ENCODE data around the gene CYSRT1.

The CYSRT1 gene, protein sequence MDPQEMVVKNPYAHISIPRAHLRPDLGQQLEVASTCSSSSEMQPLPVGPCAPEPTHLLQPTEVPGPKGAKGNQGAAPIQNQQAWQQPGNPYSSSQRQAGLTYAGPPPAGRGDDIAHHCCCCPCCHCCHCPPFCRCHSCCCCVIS

DNA sequence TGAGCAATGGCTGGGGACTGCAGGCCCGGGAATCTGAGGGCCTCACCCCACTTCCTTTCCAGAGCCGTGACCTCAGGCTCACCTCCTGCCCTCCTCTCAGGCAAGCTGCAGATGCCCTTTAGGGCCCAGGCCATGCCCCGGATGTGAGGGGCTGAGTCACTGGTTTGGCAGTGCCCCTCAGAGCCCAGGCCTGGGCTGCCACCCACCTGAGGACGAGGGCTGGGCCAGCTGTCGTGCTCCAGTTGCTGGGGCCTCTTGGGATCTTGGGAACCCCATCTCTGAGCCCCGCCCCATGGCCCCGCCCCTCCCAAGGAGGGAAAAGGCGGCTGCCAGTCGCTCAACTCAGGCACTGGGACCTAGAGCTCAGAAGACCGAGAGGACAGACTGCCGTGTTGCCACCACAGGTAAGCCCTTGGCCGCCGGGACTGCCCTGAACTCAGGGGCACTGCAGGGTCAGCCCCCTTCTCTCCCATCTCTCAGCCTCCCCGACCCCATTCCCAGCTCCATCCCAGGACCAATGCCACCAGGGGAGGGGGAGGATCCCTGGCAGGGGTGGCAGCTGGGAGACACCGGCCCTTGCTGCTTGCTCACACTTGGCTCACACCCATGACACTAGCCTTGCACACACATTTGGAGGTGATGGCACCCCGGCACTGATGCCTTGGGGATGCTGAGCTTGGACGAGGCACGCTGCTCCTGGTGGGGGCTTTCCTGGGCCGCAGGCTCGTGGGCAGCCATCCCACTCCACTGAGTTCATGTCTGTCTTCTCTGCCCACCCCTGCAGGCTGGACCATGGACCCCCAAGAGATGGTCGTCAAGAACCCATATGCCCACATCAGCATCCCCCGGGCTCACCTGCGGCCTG, at the start of gene CYSRT1:
CYSRT1 (plus strand) TSS at position 345 of the 865 bp plus-strand sequence; CDS start at position 793, 448 bp downstream.
- DNase-seq = no peak

DNA sequence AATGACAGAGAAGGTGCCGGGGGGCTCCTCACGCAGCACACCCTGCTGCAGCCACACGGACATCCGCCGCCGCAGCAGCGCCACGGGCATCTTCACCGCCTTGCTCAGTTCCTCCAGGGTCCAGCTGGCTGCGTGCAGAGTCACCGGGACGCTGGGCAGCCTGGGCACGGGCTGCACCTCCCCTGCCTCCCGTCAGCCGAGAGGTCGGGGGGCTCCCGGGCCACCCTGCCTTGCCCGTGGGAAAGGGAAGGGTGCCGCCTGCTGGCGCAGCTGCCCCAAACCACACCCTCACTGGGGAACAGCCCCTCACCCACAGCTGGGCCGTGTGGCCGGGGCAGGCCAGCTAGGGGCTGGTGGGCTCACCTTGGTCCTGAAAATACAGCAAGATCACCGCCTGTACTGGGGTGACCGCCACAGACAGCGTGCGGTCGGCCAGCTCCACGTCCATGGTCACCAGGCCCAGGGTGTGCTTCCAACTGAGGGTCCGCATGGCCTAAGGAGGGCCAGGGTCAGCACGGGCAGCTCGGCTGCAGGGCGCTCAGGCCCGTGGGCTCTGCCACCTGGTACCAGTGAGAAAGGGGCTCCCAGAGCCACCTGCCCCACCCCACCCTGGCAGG, 49.5 kb upstream of the CYSRT1 start:
- no peak for DNase-seq

DNA sequence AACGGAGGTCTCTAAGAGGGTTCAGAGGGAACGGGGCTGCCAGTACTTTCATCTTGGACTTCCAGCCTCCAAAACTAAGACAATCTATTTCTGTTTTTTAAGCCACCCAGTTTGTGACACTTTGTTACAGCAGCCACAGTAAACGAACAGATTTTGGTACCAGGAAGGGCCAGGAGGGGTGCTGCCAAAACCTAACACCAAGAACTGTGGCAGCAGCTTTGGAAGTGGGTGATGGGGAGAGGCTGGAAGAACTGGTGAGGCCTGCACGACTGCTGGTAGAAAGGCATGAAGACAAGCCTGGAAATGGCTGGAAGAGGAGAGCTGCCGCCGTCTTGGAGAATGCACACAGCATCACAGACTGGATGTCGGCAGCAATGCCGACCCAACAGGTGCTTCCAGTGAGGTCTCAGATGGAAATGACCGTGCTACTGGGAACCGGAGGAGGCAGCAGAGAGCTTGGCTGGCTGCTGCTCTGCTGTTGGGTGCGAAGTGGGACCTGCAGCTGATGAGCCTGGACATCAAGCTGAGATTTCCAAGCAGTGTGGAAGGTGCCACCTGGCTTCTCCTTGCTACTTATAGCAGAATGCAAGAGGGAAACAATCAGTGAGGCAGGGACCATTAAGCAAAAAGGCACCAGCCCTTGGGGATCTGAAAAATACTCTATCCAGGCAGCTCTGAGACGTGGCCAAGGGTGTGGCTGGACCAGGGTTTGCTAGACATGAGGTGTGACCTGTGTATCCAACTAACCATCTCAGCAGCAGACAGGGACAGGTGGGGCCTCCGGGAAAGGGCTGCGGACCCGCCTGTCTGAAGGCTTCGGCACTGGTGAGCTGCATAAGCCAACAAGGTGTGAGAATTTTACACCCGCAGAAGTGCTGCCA, 48.4 kb upstream of the CYSRT1 start:
- no peak for DNase-seq

DNA sequence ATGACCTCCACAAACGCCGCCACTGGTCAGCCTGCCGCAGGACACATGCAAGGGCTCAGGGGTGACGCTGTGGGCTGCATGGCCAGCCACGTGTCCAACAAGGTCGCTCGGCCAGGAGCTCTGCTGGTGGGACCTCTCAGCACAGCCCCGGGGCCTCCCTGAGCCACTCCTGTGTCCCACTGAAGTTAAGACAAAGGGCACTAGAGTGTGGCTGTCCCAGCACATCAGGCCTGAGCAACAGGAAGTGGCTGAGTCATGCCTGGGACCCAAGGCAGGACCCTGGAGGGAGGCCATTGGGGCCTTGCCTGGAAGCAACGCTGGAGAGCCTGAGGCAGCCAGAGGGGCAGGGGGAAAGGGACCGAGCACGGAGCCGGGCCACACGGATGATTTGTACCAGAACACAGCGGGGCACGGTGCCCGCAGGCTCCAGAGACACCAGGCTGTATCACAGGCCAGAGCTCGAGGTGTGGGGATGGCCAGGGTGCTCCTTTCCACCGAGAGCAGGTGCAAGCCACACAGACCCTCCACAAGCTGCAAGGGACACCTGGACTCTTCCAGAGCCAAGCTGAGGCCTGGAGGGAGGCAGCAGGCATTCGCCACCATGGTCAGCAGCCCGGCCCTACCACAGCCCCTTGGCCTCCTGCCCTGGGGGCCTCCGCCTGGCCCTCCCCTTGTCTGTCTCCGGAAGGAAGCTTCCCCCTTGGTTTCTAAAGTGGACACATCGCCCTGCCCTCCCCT, 46.6 kb upstream of the CYSRT1 start:
- DNase-seq = no peak

DNA sequence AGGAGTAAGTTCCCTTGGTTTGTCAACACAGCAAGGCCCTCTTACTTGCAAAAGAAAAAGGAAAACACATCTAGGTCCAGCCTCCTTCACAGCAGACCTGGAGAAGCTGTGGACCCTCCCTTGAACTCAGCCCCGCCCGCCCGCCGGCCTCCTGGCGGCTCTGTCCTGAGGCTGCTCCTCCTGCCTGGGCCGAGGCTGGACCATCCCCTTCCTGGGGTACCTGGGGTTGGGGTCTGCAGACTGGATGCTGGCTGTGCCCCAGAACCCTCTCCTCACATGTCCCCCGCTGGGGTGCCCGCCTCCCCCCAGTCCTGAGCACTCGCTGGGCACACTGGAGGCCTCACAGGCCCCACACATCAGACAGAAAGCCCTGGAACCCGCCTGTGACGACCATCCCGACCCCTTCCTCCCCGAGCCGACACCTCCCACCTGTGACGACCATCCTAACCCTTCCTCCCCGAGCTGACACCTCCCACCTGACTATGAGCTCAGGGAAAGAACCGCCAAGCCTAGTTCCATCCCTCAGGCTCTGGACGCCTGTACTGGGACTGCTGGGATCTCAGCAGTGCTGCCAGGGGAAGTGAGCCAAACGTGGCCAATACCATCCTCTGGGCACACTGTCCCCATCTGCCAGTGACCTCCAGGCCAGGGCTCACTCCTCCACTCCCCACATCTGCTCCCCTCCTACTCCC, 45.9 kb upstream of the CYSRT1 start:
- DNase-seq = no peak

DNA sequence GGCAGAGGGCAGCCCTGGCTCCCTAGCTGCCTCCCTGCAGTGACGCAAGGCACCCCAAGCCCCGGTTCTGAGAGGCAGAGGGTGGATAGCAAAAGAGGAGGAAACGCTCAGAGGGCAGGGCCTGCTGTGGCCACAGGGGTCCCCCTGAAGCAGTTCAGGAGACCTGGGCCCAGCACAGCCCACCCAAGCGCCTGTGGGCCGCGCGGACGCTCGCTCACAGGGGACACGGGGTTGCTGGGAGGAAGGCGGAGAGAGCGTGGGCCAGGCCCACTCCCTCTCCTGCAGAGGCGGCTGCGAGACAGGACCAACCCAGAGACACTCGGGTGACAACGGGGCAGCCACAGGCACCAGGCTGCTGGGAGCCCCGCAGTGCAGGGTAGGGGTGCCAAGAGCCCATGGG, 45.2 kb upstream of the CYSRT1 start:
- no peak for DNase-seq

DNA sequence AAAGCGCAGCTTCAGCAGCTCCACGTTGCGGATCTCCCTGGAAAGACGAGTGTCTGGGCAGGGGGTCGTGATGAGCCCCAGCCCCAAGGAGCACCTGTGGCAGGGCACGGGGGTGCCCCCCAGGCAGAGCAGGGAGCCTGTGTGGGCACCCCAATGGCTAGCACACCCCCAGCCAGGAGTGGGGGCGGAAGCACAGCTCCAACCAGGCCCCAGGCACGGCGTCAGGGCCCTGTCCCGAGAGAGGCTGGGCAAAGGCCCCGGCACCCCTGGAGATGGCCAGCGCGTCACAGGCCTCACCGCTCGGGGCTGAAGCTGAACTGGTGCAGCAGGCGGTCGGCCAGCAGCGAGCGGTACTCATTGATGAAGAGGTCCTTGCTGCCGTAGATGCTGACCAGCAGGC, 44.5 kb upstream of the CYSRT1 start:
- no peak for DNase-seq

DNA sequence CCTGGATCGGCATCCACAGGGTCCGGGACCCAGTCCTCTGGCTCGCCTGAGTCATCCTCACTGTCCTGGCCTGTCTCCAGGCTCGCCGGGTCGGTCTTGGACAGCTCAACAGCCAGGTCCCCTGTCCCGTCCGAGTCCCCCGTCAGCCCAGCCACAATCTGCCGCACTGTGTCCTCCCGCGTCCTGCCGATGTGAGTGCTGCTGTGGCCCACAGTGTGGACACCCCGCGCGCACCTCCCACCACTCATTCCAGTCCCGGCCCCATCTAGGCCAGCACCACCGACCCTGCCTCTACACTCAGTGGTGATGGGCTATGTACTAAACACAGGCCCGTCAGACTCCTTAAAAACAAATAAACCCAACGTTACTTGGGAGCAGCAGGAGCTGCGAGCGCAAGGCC, 43.3 kb upstream of the CYSRT1 start:
- no peak for DNase-seq

DNA sequence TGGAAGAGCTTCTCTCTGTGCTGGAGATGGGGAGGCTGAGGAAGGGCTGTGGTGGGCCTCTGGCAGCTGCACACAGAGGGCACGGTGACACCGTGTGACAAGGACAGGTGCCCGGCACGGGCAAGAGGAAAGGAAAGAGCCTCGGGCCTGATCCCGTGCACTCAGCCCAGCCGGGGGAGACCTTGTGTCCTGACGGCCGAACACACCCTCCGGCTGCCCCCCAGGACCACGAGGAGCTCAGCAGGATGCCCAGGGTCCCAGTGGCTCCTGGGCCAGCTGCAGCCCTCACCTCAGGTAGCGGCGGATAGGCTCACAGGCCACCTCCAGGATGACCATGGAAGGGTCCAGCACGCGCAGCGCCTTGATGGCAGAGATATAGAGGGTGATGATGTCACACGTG, 42.1 kb upstream of the CYSRT1 start:
- no peak for DNase-seq

DNA sequence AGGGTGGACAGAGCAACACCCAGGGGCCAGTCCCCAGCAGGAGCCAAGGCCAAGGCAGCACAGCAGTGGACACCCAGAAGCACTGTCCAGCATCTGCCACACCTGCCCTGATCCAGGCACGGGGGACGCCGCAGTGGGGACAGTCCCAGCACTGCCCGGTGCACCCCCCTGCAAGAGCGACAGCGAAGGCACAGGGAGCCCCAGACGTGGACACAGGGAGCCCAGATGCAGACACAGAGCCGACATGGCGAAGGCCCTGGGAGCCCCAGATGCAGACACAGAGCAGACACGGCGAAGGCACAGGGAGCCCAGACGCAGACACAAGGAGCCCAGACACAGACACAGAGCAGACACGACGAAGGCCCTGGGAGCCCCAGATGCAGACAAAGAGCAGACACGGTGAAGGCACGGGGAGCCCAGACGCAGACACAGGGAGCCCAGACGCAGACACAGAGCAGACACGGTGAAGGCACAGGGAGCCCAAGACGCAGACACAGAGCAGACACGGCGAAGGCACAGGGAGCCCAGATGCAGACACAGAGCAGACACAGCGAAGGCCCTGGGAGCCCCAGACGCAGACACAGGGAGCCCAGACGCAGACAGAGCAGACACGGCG, 40.9 kb upstream of the CYSRT1 start:
- no peak for DNase-seq

DNA sequence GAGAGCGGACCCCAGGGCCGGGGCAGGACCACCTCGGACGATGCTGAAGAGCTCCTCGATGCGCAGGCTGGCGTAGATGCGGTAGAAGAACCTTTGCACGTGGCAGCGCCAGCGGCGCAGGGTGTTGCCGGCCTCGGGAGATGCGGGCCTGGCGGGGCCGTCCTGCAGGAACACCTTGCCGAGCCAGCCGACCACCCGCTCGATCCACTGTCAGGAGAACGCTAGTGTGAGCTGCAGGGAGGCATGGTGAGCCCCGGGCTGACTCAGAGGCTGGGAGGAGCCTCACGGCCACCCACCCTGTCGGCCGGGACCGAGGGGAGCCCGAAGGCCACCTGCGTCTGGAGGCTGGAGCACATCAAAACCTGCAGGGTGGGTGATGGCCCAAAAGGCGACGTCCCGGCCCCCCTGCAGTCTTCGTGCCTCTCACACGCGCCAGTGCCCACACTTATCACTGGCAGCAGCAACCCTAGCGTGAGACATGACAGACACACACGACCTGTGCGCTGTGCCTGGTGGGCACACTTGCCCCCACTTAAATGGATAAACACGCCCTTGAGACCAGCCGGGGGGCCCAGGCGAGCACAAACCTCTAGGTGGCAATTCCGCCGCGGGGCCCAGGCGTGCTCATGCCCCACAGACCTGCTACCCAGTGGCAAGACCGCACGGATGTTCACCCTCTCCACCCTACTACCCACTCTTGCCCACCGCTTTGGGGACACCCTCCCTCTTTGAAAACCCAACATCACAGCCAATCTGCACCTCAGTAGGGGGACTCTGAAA, 39.9 kb upstream of the CYSRT1 start:
- no peak for DNase-seq

DNA sequence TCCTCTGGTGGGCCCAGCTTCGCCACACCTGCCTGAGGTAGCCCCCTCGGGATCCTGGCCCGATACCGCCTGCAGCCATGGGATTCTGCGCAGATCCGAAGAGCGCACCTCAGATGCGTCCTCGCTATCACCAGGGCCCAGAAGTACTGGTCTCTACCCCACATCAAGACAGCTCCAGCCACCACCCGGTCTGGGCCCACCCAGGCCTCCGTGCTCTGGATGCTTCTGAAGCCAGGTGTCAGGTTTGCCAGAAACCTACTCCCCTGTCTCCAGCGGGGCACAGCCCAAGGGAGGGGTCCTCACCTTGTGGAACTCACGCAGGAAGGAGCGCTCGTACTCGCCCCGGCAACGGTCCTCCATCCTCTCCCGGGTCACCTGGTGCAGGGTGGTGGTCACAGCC, 39.1 kb upstream of the CYSRT1 start:
- DNase-seq = no peak

DNA sequence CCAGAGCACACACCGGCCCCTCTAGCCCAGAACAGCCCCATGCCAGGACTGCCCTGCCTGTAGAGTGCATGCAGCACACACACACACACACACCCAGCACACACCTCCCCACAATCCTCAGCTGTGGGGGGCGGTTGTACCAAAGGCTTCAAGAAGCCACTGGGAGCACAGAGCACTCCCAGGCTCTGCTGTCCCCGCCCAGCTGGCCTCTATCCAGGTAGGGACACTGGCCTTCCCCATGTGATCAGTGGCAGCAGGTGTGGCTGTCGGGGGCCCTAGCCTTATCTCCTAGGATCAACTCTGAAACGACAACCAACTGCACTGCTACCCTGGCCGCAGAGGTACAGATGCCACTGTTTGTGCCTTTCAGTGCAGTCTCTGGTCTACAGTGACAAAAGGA, 38.6 kb upstream of the CYSRT1 start:
- DNase-seq = no peak

DNA sequence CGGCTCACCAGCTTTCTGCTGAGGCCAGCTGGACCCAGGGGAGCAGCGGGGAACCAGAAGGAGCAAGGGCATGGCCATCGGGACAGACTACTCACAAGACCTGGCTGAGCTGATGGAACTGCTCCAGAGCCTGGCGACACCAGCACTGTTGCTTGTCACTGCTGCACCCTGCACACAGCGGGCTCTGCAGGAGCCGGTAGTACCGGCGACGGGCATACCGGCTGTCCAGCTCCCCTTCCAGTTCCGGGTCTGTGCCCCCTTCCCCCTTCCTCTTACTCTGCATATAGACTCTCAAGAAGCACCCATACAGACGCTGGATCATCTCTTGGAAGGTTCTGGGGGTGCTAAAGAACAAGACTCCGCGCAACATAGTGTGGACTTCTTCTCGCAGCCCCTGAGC, 37.6 kb upstream of the CYSRT1 start:
- DNase-seq = no peak

DNA sequence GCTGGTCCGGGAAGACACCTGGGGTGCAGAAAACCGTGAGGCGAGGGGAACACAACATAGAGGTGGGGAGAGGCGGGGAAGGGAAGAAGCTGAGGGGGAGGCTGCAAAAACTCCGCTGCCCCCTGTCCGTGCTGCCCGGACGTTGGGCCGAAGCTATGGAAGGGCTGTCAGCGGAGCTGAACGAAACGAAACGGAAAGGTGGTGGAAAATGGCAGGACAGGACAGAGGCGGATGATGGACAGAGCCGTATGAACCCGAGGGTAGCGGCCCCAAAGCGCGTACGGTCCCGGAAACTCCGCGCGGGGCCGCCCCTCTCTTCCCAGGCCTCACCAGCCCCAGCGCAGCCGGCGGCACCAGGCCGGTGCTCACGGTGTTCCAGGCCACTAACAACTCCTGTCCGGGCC, 36.9 kb upstream of the CYSRT1 start:
- no peak for DNase-seq

DNA sequence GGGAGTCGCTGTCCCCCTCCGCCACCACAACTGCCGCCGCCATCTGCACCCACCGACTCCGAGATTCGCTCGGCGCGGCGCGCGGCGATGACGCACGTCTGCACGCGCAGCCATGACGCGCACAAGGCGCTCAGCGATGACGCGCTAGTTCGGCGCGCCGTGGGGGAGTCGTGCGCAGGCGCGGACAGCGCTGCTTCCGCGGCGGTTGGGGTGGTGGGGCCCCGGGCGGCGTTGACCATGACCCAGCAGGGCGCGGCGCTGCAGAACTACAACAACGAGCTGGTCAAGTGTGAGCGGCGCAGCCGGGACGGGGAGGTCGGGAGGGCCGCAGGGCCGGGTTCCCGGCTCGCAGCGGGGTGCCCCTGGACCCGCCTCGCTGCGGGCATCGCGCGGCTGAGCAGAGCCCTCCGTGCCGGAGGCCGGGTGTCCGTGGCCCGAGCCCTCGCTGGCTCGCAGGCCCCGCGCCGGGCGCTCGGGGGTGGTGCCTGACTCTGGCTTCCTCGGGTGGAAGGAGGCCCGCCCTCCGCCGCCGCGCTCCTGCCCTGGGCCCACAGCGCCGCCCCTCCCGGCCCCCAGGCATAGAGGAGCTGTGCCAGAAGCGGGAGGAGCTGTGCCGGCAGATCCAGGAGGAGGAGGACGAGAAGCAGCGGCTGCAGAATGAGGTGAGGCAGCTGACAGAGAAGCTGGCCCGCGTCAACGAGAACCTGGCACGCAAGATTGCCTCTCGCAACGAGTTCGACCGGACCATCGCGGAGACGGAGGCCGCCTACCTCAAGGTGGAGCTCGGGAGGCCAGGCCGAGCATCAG, 36.3 kb upstream of the CYSRT1 start, which contains the start of the genes ANAPC2 and SSNA1:
ANAPC2 (minus strand) TSS at position 71 of the 807 bp plus-strand sequence; CDS start at position 43, 28 bp downstream.
SSNA1 (plus strand) TSS at position 187 of the 807 bp plus-strand sequence; CDS start at position 238, 51 bp downstream.
- DNase-seq = peak; percentile 85

DNA sequence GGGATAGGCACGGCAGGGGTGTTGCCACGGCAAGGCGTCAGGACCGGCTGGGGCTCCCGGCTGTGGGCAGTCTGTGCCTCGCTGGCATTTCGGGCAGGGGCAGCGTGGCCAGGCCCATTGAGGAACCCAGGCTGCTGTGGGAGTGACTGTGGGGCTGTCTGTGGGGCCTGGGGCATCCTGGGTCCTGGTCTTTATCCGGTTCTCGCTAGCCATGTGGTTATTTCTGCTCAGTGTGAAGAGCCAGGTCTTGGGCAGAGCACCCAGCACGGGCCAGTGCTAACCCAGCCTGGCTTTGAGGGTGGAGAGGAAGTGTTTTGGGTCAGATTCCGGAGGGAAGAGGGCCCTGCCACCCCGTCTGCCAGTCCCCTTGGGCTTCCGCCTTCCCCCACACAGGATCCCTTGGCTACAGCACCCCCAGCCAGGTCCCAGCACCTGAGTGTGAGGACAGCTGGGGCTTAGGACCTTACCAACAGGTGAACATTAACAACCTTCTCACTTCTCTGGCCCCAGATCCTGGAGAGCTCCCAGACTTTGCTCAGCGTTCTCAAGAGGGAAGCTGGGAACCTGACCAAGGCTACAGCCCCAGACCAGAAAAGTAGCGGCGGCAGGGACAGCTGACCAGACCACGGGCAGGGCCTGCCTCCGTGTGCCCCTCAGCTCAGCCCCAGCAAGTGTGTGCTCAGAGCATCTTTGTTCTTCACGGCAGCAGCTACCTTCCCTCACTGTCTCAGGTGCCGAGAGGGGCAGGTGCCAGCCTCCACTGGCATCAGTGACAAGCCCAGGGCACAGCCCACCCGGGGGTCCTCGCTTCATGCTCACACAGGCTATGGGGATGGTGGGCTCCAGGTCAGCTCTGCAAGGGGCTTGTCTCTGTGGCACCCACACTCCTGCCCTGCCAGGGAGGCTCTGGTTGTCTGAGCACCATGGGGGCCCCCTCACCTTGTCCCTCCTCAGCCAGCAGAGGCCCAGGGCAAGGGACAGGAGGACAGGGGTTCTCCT, 35.4 kb upstream of the CYSRT1 start:
- DNase-seq = no peak

DNA sequence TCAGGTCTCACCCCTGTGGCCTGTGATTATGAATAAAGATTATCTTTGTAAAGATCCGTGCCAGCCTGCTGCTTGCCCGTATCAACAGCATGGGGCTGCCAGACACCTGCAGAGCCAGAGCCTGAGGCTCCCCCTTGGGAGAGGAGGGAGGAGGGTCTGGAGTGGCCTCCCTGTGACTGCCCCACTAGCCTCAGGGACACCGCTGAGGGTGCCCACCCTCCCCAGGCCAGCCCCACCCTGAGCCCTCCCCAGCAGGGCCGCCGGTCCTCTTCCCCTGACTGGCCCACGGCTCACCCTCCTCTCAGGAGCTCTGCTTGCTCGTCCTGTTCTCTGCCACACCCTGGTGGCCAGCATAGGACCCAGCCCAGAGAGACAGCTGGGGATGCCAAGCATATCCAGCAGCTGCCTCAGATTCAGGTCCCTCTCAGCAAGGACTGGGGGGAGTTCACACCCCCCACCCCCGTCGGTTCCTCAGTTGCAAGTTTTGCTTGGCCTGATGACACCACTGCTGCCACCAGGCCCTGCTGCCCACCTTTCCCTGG, 34.6 kb upstream of the CYSRT1 start:
- DNase-seq = no peak
